Esophagus squamous epithelium (tissue), 5 donors: ENCODE measurements around the gene ERC2. TPM values are rescaled to one million over a fixed set of nuclear protein-coding genes. Genes with fewer than 3 reads are reported as not detected.

Experiments used
- DNase-seq: peaks from one replicate; lab custom pipeline; 2025; lab: John Stamatoyannopoulos, UW
- H3K27ac ChIP-seq, 4 donors: fragments of 200-600 bp; sonication (generic); one replicate each; pipeline ENCODE4 v1.5.1; 2016 to 2019; ENCODE audit warnings: mild to moderate bottlenecking in 1 of 4
- H3K27me3 ChIP-seq, 4 donors: fragments of 200-600 bp; sonication (generic); 1 replicate in 3 of 4; 2 replicates in 1 of 4; pipeline versions ENCODE4 v1.5.1 to v1.6.0; 2017 to 2021; ENCODE audit warnings: antibody characterized with exemption in 1 of 4
- H3K36me3 ChIP-seq, 3 donors: fragments of 200-600 bp; sonication (generic); one replicate each; pipeline ENCODE4 v1.5.1; 2016 to 2019
- H3K4me1 ChIP-seq, 3 donors: fragments of 200-600 bp; sonication (generic); one replicate each; pipeline ENCODE4 v1.5.1; 2017 to 2019
- H3K4me3 ChIP-seq, 4 donors: fragments of 200-600 bp; sonication (generic); 1 replicate in 3 of 4; 2 replicates in 1 of 4; pipeline ENCODE4 v1.5.1; 2016 to 2019; ENCODE audit warnings: mild to moderate bottlenecking in 2 of 4, moderate library complexity in 1 of 4
- H3K9me3 ChIP-seq, 3 donors: fragments of 200-600 bp; sonication (generic); one replicate each; pipeline ENCODE4 v1.5.1; 2016 to 2019
- CTCF ChIP-seq, 6 experiments: fragments of 450-650 bp in 4 of 6; fragments of 200-600 bp in 2 of 6; sonication (generic) in 2 of 6; IDR thresholded peaks; one replicate each; pipeline ENCODE4 v1.5.1; 2016 to 2019; ENCODE audit warnings: antibody characterized with exemption in 6 of 6, mild to moderate bottlenecking in 4 of 6, moderate library complexity in 4 of 6
- POLR2A ChIP-seq, 4 donors: fragments of 450-650 bp; IDR thresholded peaks; one replicate each; pipeline ENCODE4 v1.6.1; 2017; ENCODE audit warnings: antibody characterized with exemption in 4 of 4, mild to moderate bottlenecking in 4 of 4, moderate library complexity in 3 of 4
- WGBS, 2 donors: methylation state at CpG; one replicate each; pipeline ENCODE4 v1.1.5; 2018; 5-methylcytosine and 5-hydroxymethylcytosine counted together
- intact Hi-C: fragments of 100-400 bp; cut with DNase I; formaldehyde crosslinking; loops from one replicate; pipeline ENCODE4 v1.15.0; 2022
- total RNA-seq, 4 donors: library from RNA; depleted of rRNA; stranded (reverse); fragments of >200 nt; gene quantifications; one replicate each; pipeline ENCODE4 v1.1.0, GENCODE V29; 2016
- donor health status: DM: yes; HTN: yes; CAD: no.

ERC2 gene
- total RNA-seq, 4 donors from 2014 or later: 0.12 to 1.9 (median 0.86) TPM

GRCh38 chr3:55858727-55859126 is 609.5 kb downstream of the ERC2 start:
- TF ChIP-seq POLR2A (IDR thresholded peaks at IDR 0.05) (no peak), CTCF (IDR thresholded peaks at IDR 0.05) (no peak)
- H3K4me1 ChIP-seq: peaks cover 0 to 8% (median 3%) of the 10 kb centered on the region in 3 donors
- WGBS, 2 donors: 79 to 92% methylated on average over 4 of the region's 4 CpGs
- no peaks in the 10 kb centered on the region for H3K27me3 ChIP-seq
- H3K4me3 ChIP-seq: no peak overlapping the region
- no peaks in the 10 kb centered on the region for H3K36me3 ChIP-seq
- H3K27ac ChIP-seq: no peak overlapping the region
- intact Hi-C loops: no loop called here
- H3K9me3 ChIP-seq: no peaks in the 10 kb centered on the region
- no peak for DNase-seq

- intact Hi-C loops: no loop called here
- 14 to 20% methylated on average over 1 of the region's 1 CpG for WGBS, 2 donors
- Histone ChIP-seq H3K4me1 (peaks cover 0 to 8% (median 3%) of the 10 kb centered on the region in 3 donors), H3K4me3 (no peak overlapping the region), H3K9me3 (no peaks in the 10 kb centered on the region), H3K36me3 (no peaks in the 10 kb centered on the region), H3K27ac (no peak overlapping the region), H3K27me3 (no peaks in the 10 kb centered on the region)
- no peak for DNase-seq
- no peak for TF ChIP-seq POLR2A (IDR thresholded peaks at IDR 0.05)
- TF ChIP-seq CTCF (IDR thresholded peaks at IDR 0.05): no peak
Measured at GRCh38 chr3:55858302-55858701, 610.0 kb downstream of the ERC2 start.

GRCh38 chr3:55857633-55858032 is 610.6 kb downstream of the ERC2 start:
- peaks cover 0 to 8% (median 3%) of the 10 kb centered on the region in 3 donors for H3K4me1 ChIP-seq
- no peaks in the 10 kb centered on the region for H3K36me3 ChIP-seq
- WGBS, 2 donors: 66 to 73% methylated on average over 2 of the region's 2 CpGs
- DNase-seq: no peak
- no peaks in the 10 kb centered on the region for H3K9me3 ChIP-seq
- H3K4me3 ChIP-seq: no peak overlapping the region
- TF ChIP-seq POLR2A (IDR thresholded peaks at IDR 0.05): no peak
- TF ChIP-seq CTCF (IDR thresholded peaks at IDR 0.05): no peak
- H3K27me3 ChIP-seq: no peaks in the 10 kb centered on the region
- intact Hi-C loops: no loop called here
- no peak overlapping the region for H3K27ac ChIP-seq

- WGBS, 2 donors: 66 to 73% methylated on average over 2 of the region's 2 CpGs
- Histone ChIP-seq H3K4me3 (no peak overlapping the region), H3K36me3 (no peaks in the 10 kb centered on the region), H3K27ac (no peak overlapping the region), H3K27me3 (no peaks in the 10 kb centered on the region), H3K9me3 (no peaks in the 10 kb centered on the region), H3K4me1 (peaks cover 0 to 6% (median 3%) of the 10 kb centered on the region in 3 donors)
- no peak for DNase-seq
- intact Hi-C loops: no loop called here
- TF ChIP-seq CTCF (IDR thresholded peaks at IDR 0.05) (no peak), POLR2A (IDR thresholded peaks at IDR 0.05) (no peak)
Measured at GRCh38 chr3:55855311-55855710, 613.0 kb downstream of the ERC2 start.

GRCh38 chr3:55854494-55854893 is 613.8 kb downstream of the ERC2 start:
- Histone ChIP-seq H3K27me3 (no peaks in the 10 kb centered on the region), H3K36me3 (no peaks in the 10 kb centered on the region), H3K27ac (no peak overlapping the region), H3K9me3 (no peaks in the 10 kb centered on the region), H3K4me1 (no peaks in the 10 kb centered on the region), H3K4me3 (no peak overlapping the region)
- TF ChIP-seq POLR2A (IDR thresholded peaks at IDR 0.05): no peak
- TF ChIP-seq CTCF (IDR thresholded peaks at IDR 0.05): no peak
- intact Hi-C loops: no loop called here
- WGBS, 2 donors: 39% methylated on average over 4 of the region's 5 CpGs; no CpG with 5 or more reads in 1 of the 2 donors
- no peak for DNase-seq
